H54 (cell line): ENCODE data around the gene MEIS1.

ENCODE experiments used
- DNase-seq: peaks from one replicate; pipeline ENCODE4 v3.0.0; 2011; ENCODE audit warnings: low spot score, mixed read lengths; ENCODE audit not compliant: insufficient read length
- FAIRE-seq: peaks from 3 replicates; lab custom pipeline; 2011; peaks lifted over from hg19 to GRCh38; lab: Jason Lieb, UNC
- POLR2A ChIP-seq: IDR thresholded peaks from 2 replicates; pipeline ENCODE4 v1.6.1; 2011; ENCODE audit warnings: low read depth, mild to moderate bottlenecking, low read length

The MEIS1 gene

GRCh38 chr2:66445076-66445924, 10.4 kb downstream of the MEIS1 start:
- TF ChIP-seq POLR2A: no peak
- FAIRE-seq: no peak
- DNase-seq: no peak

- TF ChIP-seq POLR2A: no peak
- FAIRE-seq: no peak
- no peak for DNase-seq
These were observed 11.3 kb downstream of the MEIS1 start for GRCh38 chr2:66445925-66446871.

- no peak for TF ChIP-seq POLR2A
- no peak for DNase-seq
- no peak for FAIRE-seq
These were observed 12.0 kb downstream of the MEIS1 start for GRCh38 chr2:66446941-66447340.

GRCh38 chr2:66447677-66448076, 12.8 kb downstream of the MEIS1 start:
- no peak for TF ChIP-seq POLR2A
- FAIRE-seq: no peak

GRCh38 chr2:66448136-66448991, 13.4 kb downstream of the MEIS1 start:
- no peak for DNase-seq
- TF ChIP-seq POLR2A: no peak
- FAIRE-seq: no peak

More at GRCh38 chr2:66447677-66448076, 12.8 kb downstream of the MEIS1 start:
- no peak for DNase-seq

GRCh38 chr2:66452214-66452613, 17.3 kb downstream of the MEIS1 start:
- no peak for TF ChIP-seq POLR2A
- DNase-seq: no peak
- FAIRE-seq: no peak

GRCh38 chr2:66452917-66453316, 18.0 kb downstream of the MEIS1 start:
- FAIRE-seq (no peak), DNase-seq (no peak)
- TF ChIP-seq POLR2A: no peak

- no peak for DNase-seq
- FAIRE-seq: no peak
- no peak for TF ChIP-seq POLR2A
These were observed 20.6 kb downstream of the MEIS1 start for GRCh38 chr2:66455490-66455889.

- DNase-seq (no peak), FAIRE-seq (no peak)
- TF ChIP-seq POLR2A: no peak
These were observed 21.5 kb downstream of the MEIS1 start for GRCh38 chr2:66456183-66457041.

GRCh38 chr2:66457545-66457944, 22.6 kb downstream of the MEIS1 start:
- FAIRE-seq (no peak), DNase-seq (no peak)
- no peak for TF ChIP-seq POLR2A

GRCh38 chr2:66460031-66460430, 25.1 kb downstream of the MEIS1 start:
- TF ChIP-seq POLR2A: no peak
- FAIRE-seq (no peak), DNase-seq (no peak)

- FAIRE-seq: no peak
- no peak for DNase-seq
- no peak for TF ChIP-seq POLR2A
These were observed 26.2 kb downstream of the MEIS1 start for GRCh38 chr2:66461001-66461663.
